H1 (cell line): ENCODE data around the gene GTF2A1L. TPM values are rescaled to one million over a fixed set of nuclear protein-coding genes. Genes with fewer than 3 reads are reported as not detected.

Source experiments
- CTCF ChIA-PET: fragments of 300-600 bp; sonication (Branson Sonifier 250); formaldehyde crosslinking; loops from one replicate; lab custom pipeline; 2021; ENCODE audit not compliant: partially characterized antibody; lab: Charles Lee
- POLR2A ChIA-PET: fragments of 300-600 bp; sonication (Branson Sonifier 250); formaldehyde crosslinking; loops from one replicate; lab custom pipeline; 2021; ENCODE audit warnings: inconsistent platforms; ENCODE audit not compliant: partially characterized antibody; lab: Charles Lee
- DNase-seq, 2 experiments: peaks; one replicate each; pipeline versions ENCODE4 v3.0.0 to v3.0.0-alpha.2; 2010 to 2022; ENCODE audit warnings: low spot score in 2 of 2, low read depth in 1 of 2, mixed read lengths in 1 of 2
- FAIRE-seq: peaks from 2 replicates; lab custom pipeline; 2011; peaks lifted over from hg19 to GRCh38; lab: Jason Lieb, UNC
- H2AFZ ChIP-seq: 2 replicates; pipeline ENCODE4 v1.8.1; 2012; ENCODE audit warnings: low read length, inconsistent platforms
- H2AK5ac ChIP-seq: 2 replicates; pipeline ENCODE4 v1.6.1; 2013; ENCODE audit warnings: low read depth, low read length
- H2BK120ac ChIP-seq: replicated peaks from 2 replicates; pipeline ENCODE3; 2013; ENCODE audit warnings: low read depth, low read length, inconsistent platforms
- H2BK12ac ChIP-seq: 2 replicates; pipeline ENCODE4 v1.6.1; 2013; ENCODE audit warnings: low read depth, low read length
- H2BK15ac ChIP-seq: 2 replicates; pipeline ENCODE4 v1.6.1; 2013; ENCODE audit warnings: low read length
- H2BK20ac ChIP-seq: 2 replicates; pipeline ENCODE4 v1.6.1; 2013; ENCODE audit warnings: low read length
- H2BK5ac ChIP-seq: 2 replicates; pipeline ENCODE4 v1.6.1; 2013; ENCODE audit warnings: low read depth, low read length
- H3K14ac ChIP-seq: 2 replicates; pipeline ENCODE4 v1.6.1; 2013; ENCODE audit warnings: inconsistent platforms; ENCODE audit not compliant: insufficient read length
- H3K18ac ChIP-seq: 2 replicates; pipeline ENCODE4 v1.6.1; 2013; ENCODE audit warnings: low read length; ENCODE audit errors: extremely low read depth
- H3K23ac ChIP-seq: 2 replicates; pipeline ENCODE4 v1.6.1; 2013; ENCODE audit warnings: inconsistent platforms; ENCODE audit not compliant: insufficient read length
- H3K23me2 ChIP-seq: 2 replicates; pipeline ENCODE4 v1.6.1; 2013; ENCODE audit warnings: low read depth, low read length
- H3K27ac ChIP-seq: 2 replicates; pipeline ENCODE4 v1.6.1; 2011; ENCODE audit warnings: low read depth, low read length, inconsistent platforms
- H3K27me3 ChIP-seq, 4 experiments: replicated peaks in 1 of 4; 1 replicate in 1 of 4; 2 replicates in 3 of 4; pipeline versions ENCODE4 v1.6.1 to v1.8.1; 2011 to 2013; ENCODE audit warnings: low read length in 3 of 4, mild to moderate bottlenecking in 3 of 4, inconsistent platforms in 2 of 4, mixed read lengths in 2 of 4, moderate library complexity in 1 of 4; ENCODE audit not compliant: control insufficient read depth in 3 of 4, insufficient read depth in 3 of 4; ENCODE audit errors: extremely low read depth in 1 of 4
- H3K36me3 ChIP-seq, 4 experiments: 2 replicates each; pipeline versions ENCODE4 v1.6.1 to v1.8.1; 2011 to 2013; ENCODE audit warnings: mild to moderate bottlenecking in 4 of 4, low read length in 3 of 4, moderate library complexity in 2 of 4, control low read depth in 1 of 4, inconsistent platforms in 1 of 4; ENCODE audit not compliant: insufficient read depth in 4 of 4, control insufficient read depth in 2 of 4
- H3K4ac ChIP-seq: replicated peaks from 2 replicates; pipeline ENCODE3; 2013; ENCODE audit warnings: low read length, low read depth, mixed read lengths, inconsistent platforms; ENCODE audit not compliant: insufficient read length
- H3K4me1 ChIP-seq, 4 experiments: replicated peaks in 1 of 4; 1 replicate in 1 of 4; 2 replicates in 3 of 4; pipeline versions ENCODE4 v1.6.1 to v1.8.1; 2011 to 2013; ENCODE audit warnings: low read length in 3 of 4, inconsistent platforms in 2 of 4, mixed read lengths in 1 of 4; ENCODE audit not compliant: insufficient read depth in 4 of 4, control insufficient read depth in 3 of 4
- H3K4me2 ChIP-seq, 2 experiments: 2 replicates each; pipeline versions ENCODE4 v1.6.1 to v1.8.1; 2011 to 2013; ENCODE audit warnings: low read depth in 2 of 2, low read length in 2 of 2, control low read depth in 1 of 2, inconsistent platforms in 1 of 2, mild to moderate bottlenecking in 1 of 2; ENCODE audit not compliant: insufficient read depth in 1 of 2
- H3K4me3 ChIP-seq, 4 experiments: fragments of 200-600, 300-600 bp in 1 of 4; sonication (generic), shearing (Covaris generic), sonication (Bioruptor Twin) in 1 of 4; 2 replicates each; pipeline versions ENCODE4 v1.5.1 to v1.8.1; 2011 to 2016; ENCODE audit warnings: low read length in 4 of 4, low read depth in 3 of 4, control low read depth in 2 of 4, inconsistent platforms in 2 of 4, mild to moderate bottlenecking in 2 of 4, mixed read lengths in 1 of 4, moderate library complexity in 1 of 4; ENCODE audit not compliant: insufficient read depth in 2 of 4; ENCODE audit errors: extremely low read depth in 1 of 4
- H3K56ac ChIP-seq: replicated peaks from 2 replicates; pipeline ENCODE3; 2013; ENCODE audit warnings: low read depth, mild to moderate bottlenecking, mixed read lengths, low read length, inconsistent platforms; ENCODE audit not compliant: insufficient read length
- H3K79me1 ChIP-seq: 2 replicates; pipeline ENCODE4 v1.6.1; 2013; ENCODE audit warnings: low read depth, low read length, control low read depth
- H3K79me2 ChIP-seq, 2 experiments: 2 replicates each; pipeline versions ENCODE4 v1.6.1 to v1.8.1; 2012 to 2013; ENCODE audit warnings: low read length in 2 of 2, mild to moderate bottlenecking in 2 of 2, inconsistent platforms in 1 of 2; ENCODE audit not compliant: insufficient read depth in 2 of 2, control insufficient read depth in 1 of 2
- H3K9ac ChIP-seq, 4 experiments: replicated peaks in 1 of 4; 1 replicate in 1 of 4; 2 replicates in 3 of 4; pipeline versions ENCODE4 v1.6.1 to v1.8.1; 2011 to 2013; ENCODE audit warnings: low read depth in 3 of 4, low read length in 3 of 4, control low read depth in 2 of 4, mild to moderate bottlenecking in 2 of 4, moderate library complexity in 2 of 4, inconsistent platforms in 1 of 4; ENCODE audit errors: extremely low read depth in 1 of 4
- H3K9me3 ChIP-seq, 2 experiments: 2 replicates each; pipeline versions ENCODE4 v1.6.1 to v1.8.1; 2012 to 2013; ENCODE audit warnings: mild to moderate bottlenecking in 2 of 2, moderate library complexity in 2 of 2, control low read depth in 1 of 2, inconsistent platforms in 1 of 2, low read depth in 1 of 2, low read length in 1 of 2, mixed read lengths in 1 of 2; ENCODE audit not compliant: insufficient read depth in 2 of 2
- H4K20me1 ChIP-seq, 2 experiments: replicated peaks in 1 of 2; 2 replicates each; pipeline versions ENCODE3 to v1.8.1; 2011 to 2013; ENCODE audit warnings: inconsistent platforms in 2 of 2, low read length in 2 of 2, mild to moderate bottlenecking in 1 of 2; ENCODE audit not compliant: insufficient read depth in 2 of 2, control insufficient read depth in 1 of 2
- H4K5ac ChIP-seq: 2 replicates; pipeline ENCODE4 v1.6.1; 2013; ENCODE audit warnings: low read length, low read depth, mixed read lengths, inconsistent platforms; ENCODE audit not compliant: insufficient read length
- H4K8ac ChIP-seq: 2 replicates; pipeline ENCODE4 v1.8.0; 2013; ENCODE audit warnings: mild to moderate bottlenecking, moderate library complexity, low read length, inconsistent platforms; ENCODE audit not compliant: insufficient read depth; ENCODE audit errors: extremely low read depth
- H4K91ac ChIP-seq: replicated peaks from 2 replicates; pipeline ENCODE3; 2013; ENCODE audit warnings: low read length, mixed read lengths, inconsistent platforms; ENCODE audit not compliant: insufficient read length
- BRCA1 ChIP-seq: IDR thresholded peaks from 2 replicates; pipeline ENCODE4 v1.6.1; 2012; ENCODE audit warnings: low read depth, low read length, improper control_type of control experiment
- CEBPB ChIP-seq: IDR thresholded peaks from 2 replicates; pipeline ENCODE4 v1.6.1; 2012; ENCODE audit warnings: low read depth, low read length
- EGR1 ChIP-seq: IDR thresholded peaks from 2 replicates; pipeline ENCODE4 v1.6.1; 2011; ENCODE audit warnings: low read depth, low read length, borderline replicate concordance
- EP300 ChIP-seq, 2 experiments: IDR thresholded peaks; 1 replicate in 1 of 2; 2 replicates in 1 of 2; pipeline ENCODE4 v1.6.1; 2011 to 2012; ENCODE audit warnings: low read depth in 2 of 2, low read length in 2 of 2, mild to moderate bottlenecking in 2 of 2, borderline replicate concordance in 1 of 2, inconsistent platforms in 1 of 2, moderate library complexity in 1 of 2
- HDAC6 ChIP-seq: IDR thresholded peaks from one replicate; pipeline ENCODE4 v1.7.1; 2012; ENCODE audit warnings: low read depth, mild to moderate bottlenecking, inconsistent platforms, low read length, moderate library complexity
- MAFK ChIP-seq: IDR thresholded peaks from 2 replicates; pipeline ENCODE4 v1.6.1; 2012; ENCODE audit warnings: low read depth, mild to moderate bottlenecking, improper control_type of control experiment, low read length
- RFX5 ChIP-seq: IDR thresholded peaks from 2 replicates; pipeline ENCODE4 v1.6.1; 2011; ENCODE audit warnings: low read depth, low read length, improper control_type of control experiment, borderline replicate concordance
- RXRA ChIP-seq: IDR thresholded peaks from 2 replicates; pipeline ENCODE4 v1.6.1; 2011; ENCODE audit warnings: low read depth, mild to moderate bottlenecking, low read length, moderate library complexity; ENCODE audit not compliant: insufficient read depth
- SIN3A ChIP-seq, 2 experiments: IDR thresholded peaks in 1 of 2; conservative IDR thresholded peaks in 1 of 2; 2 replicates each; pipeline ENCODE4 v1.6.1; 2011 to 2012; ENCODE audit warnings: low read length in 2 of 2, improper control_type of control experiment in 1 of 2, low read depth in 1 of 2, mild to moderate bottlenecking in 1 of 2
- SIRT6 ChIP-seq: IDR thresholded peaks from one replicate; pipeline ENCODE4 v1.7.1; 2012; ENCODE audit warnings: low read length, inconsistent platforms
- SP2 ChIP-seq: IDR thresholded peaks from 2 replicates; pipeline ENCODE4 v1.6.1; 2012; ENCODE audit warnings: mild to moderate bottlenecking, low read length, inconsistent platforms
- TAF1 ChIP-seq: IDR thresholded peaks from 2 replicates; pipeline ENCODE4 v1.6.1; 2011; ENCODE audit warnings: mild to moderate bottlenecking, low read depth, low read length
- TBP ChIP-seq: IDR thresholded peaks from 2 replicates; pipeline ENCODE4 v1.6.1; 2011; ENCODE audit warnings: low read depth, low read length, improper control_type of control experiment
- TEAD4 ChIP-seq: IDR thresholded peaks from 2 replicates; pipeline ENCODE4 v1.6.1; 2012; ENCODE audit warnings: low read depth, low read length, inconsistent platforms, mixed read lengths
- WGBS, 2 experiments: shearing (Covaris generic) in 1 of 2; methylation state at CpG; one replicate each; pipeline versions ENCODE4 v1.1.6 to v1.1.7; 2013 to 2015; ENCODE audit warnings: low lambda C conversion rate in 2 of 2, mixed read lengths in 2 of 2, inconsistent platforms in 1 of 2, low coverage in 1 of 2, missing lambda C conversion rate in 1 of 2; ENCODE audit not compliant: insufficient replicate concordance in 2 of 2, insufficient coverage in 1 of 2, insufficient read length in 1 of 2; ENCODE audit errors: extremely low coverage in 1 of 2, missing lambda C conversion rate in 1 of 2; 5-methylcytosine and 5-hydroxymethylcytosine counted together
- polyA plus RNA-seq, 7 experiments: library from polyadenylated mRNA; depleted of rRNA in 3 of 7; stranded (reverse) in 5 of 7; unstranded in 2 of 7; fragments of >200 nt in 5 of 7; fragments of 200-250 nt in 2 of 7; gene quantifications; 1 replicate in 5 of 7; 2 replicates in 1 of 7; 4 replicates in 1 of 7; pipeline versions ENCODE4 v1.2.1 to v1.2.3, GENCODE V29; 2011 to 2013; ENCODE audit warnings: missing spikeins in 2 of 7, mixed read lengths in 2 of 7
- total RNA-seq: library from RNA; stranded (reverse); fragmentation: NEBNext Ultra II Directional; extraction: Animal tissue kit (Norgen Biotek cat#: 25700); gene quantifications from 2 replicates; pipeline ENCODE4 v1.2.1, GENCODE V29; 2021

GTF2A1L gene
- total and polyA plus RNA-seq, 2 of the 8 experiments (the other 6 are each of a cell fraction or from before 2014, with no cell fraction given): 0.18 TPM; not detected in 1

DNA sequence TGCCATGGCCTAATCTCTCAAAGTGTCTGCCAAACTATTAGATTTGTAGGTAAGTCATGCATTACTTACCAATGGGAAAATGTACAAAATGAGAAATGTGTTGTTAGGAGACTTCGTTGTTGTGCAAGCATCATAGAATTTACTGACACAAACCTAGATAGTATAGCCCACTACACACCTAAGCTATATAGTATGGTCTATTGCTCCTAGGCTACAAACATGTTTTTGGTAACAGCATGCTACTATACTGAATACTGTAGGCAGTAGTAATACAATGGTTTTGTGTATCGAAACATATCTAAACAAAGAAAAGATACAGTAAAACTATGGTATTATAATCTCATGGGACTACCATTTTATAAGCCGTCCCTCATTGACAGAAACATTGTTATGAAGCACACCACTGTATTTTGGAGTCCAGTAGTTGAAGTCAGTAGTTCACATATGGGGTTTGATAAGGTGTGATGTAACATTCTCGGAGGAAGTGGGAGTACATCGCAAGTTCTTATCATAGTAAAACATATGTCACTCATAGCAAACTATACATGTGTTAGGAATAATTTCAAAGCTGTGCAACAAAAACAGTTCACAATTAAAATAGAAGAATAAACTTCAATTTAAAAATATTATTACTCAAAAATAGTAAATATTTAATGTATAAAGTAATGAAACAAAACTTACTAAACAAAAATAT lies 12.0 kb upstream of the GTF2A1L start:
- Histone ChIP-seq H3K18ac (no peak overlapping the region), H4K20me1 (no peaks in the 10 kb centered on the region), H3K23ac (no peak overlapping the region), H2AK5ac (no peak overlapping the region), H2BK20ac (no peak overlapping the region), H4K8ac (no peak overlapping the region), H3K9me3 (no peaks in the 10 kb centered on the region), H3K27ac (no peak overlapping the region), H2BK12ac (no peak overlapping the region), H2BK5ac (no peak overlapping the region), H3K14ac (no peak overlapping the region), H3K79me2 (no peaks in the 10 kb centered on the region), H2BK120ac (no peak overlapping the region), H3K4ac (no peak overlapping the region), H3K56ac (no peak overlapping the region), H3K9ac (no peak overlapping the region), H4K91ac (no peak overlapping the region), H2AFZ (no peak overlapping the region), H3K4me2 (no peak overlapping the region), H3K79me1 (no peaks in the 10 kb centered on the region), H3K4me3 (no peak overlapping the region), H3K4me1 (no peaks in the 10 kb centered on the region), H2BK15ac (no peak overlapping the region), H4K5ac (no peak overlapping the region), H3K27me3 (no peaks in the 10 kb centered on the region), H3K23me2 (no peaks in the 10 kb centered on the region), H3K36me3 (no peaks in the 10 kb centered on the region; a peak in 1 of 8 replicates)
- FAIRE-seq: no peak
- CTCF ChIA-PET: interaction anchor here (0.8 kb wide), 1 partner anchor 14 kb away, joined by 3 read pairs; no protein-coding TSS in a partner anchor
- POLR2A ChIA-PET: no interaction called here
- 94% methylated on average over 5 of the region's 5 CpGs; no CpG with 5 or more reads in 1 of the 2 experiments for WGBS, 2 experiments
- no peak for DNase-seq
- no peak for TF ChIP-seq HDAC6
- no peak for TF ChIP-seq CEBPB
- TF ChIP-seq SP2: no peak
- TF ChIP-seq TBP: no peak
- TF ChIP-seq RFX5: no peak
- no peak for TF ChIP-seq TEAD4
- TF ChIP-seq EGR1: no peak
- no peak for TF ChIP-seq RXRA
- TF ChIP-seq BRCA1: no peak
- TF ChIP-seq SIN3A (conservative IDR thresholded peaks at IDR 0.05 in 1 of 2, IDR thresholded peaks at IDR 0.05 in 1 of 2; ENCODE audit: low read depth in 1 of 2, low read length in 2 of 2): no peak
- TF ChIP-seq SIRT6: no peak
- no peak for TF ChIP-seq EP300 (IDR thresholded peaks at IDR 0.05; ENCODE audit: borderline replicate concordance in 1 of 2, low read depth in 2 of 2, low read length in 2 of 2)
- no peak for TF ChIP-seq TAF1
- TF ChIP-seq MAFK: no peak
